Measurements from ENCODE around the gene GPR161. TPM values are rescaled to one million over a fixed set of nuclear protein-coding genes. Genes with fewer than 3 reads are reported as not detected.

The GPR161 gene
- total RNA-seq, 4 donors from 2014 or later, result 0.60 to 3.3 (median 2.8) TPM

GRCh38 chr1:168082008-168082876, 54.5 kb downstream of the GPR161 start:
- Histone ChIP-seq H3K36me3 (no peaks in the 10 kb centered on the region), H3K4me3 (no peak overlapping the region), H3K27ac (peak overlapping the region in 3 of 4 donors; percentile 5 to 49 (median 16)), H3K9me3 (no peaks in the 10 kb centered on the region), H3K27me3 (no peaks in the 10 kb centered on the region), H3K4me1 (peaks cover 5 to 25% (median 14%) of the 10 kb centered on the region in 4 donors)
- intact Hi-C loops (cut with DNase I; ENCODE audit: low total_unique reads) (no loop called here), in situ Hi-C loops (cut with MboI; ENCODE audit: low pct_ligation_motif_present in 1 of 4, low pct_unique_long_range_greater_than_20kb in 1 of 4, low sequenced_read_pairs in 3 of 4) (no loop called here)
- DNase-seq, result peak; percentile 72
- no peak for TF ChIP-seq POLR2A (IDR thresholded peaks at IDR 0.05)
- TF ChIP-seq, protein P1, sequence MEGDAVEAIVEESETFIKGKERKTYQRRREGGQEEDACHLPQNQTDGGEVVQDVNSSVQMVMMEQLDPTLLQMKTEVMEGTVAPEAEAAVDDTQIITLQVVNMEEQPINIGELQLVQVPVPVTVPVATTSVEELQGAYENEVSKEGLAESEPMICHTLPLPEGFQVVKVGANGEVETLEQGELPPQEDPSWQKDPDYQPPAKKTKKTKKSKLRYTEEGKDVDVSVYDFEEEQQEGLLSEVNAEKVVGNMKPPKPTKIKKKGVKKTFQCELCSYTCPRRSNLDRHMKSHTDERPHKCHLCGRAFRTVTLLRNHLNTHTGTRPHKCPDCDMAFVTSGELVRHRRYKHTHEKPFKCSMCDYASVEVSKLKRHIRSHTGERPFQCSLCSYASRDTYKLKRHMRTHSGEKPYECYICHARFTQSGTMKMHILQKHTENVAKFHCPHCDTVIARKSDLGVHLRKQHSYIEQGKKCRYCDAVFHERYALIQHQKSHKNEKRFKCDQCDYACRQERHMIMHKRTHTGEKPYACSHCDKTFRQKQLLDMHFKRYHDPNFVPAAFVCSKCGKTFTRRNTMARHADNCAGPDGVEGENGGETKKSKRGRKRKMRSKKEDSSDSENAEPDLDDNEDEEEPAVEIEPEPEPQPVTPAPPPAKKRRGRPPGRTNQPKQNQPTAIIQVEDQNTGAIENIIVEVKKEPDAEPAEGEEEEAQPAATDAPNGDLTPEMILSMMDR (IDR thresholded peaks at IDR 0.05), result peak; percentile 76 to 86 (median 83)
- WGBS, 2 donors (ENCODE audit: low coverage in 1 of 2), result 58 to 100% methylated on average over 2 to 7 of the region's 8 CpGs

DNA sequence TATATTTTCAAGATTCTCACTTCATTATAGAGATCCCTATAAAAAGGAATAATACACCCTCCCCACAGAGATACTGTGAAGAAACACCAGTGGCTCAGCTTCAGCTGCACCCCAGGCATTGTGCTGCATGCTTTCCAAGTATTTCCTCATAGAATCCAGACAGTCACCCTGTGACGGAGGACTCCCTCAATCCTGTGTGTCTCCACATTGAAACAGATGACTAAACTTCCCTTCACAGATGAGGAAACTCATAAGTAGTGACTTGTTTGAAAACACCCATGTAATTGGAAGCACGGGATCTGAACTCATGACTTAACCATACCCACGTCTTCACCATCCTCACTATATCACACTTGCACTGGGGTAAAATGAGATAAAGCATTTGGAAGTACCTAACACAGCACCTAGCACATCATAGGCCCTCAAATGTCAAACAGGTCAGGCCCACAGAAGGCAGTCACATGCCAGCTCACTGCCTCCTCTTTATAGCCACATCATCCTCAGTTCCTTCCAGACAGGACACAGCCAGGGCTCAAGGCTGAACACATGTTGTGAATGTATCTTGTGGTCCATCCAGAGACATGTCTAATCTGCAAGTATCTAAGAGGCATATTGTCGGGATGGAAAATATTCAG, 55.2 kb downstream of the GPR161 start:
- intact Hi-C loops (cut with DNase I; ENCODE audit: low total_unique reads), result no loop called here
- H3K4me3 ChIP-seq, result no peak overlapping the region
- in situ Hi-C loops (cut with MboI; ENCODE audit: low pct_ligation_motif_present in 1 of 4, low pct_unique_long_range_greater_than_20kb in 1 of 4, low sequenced_read_pairs in 3 of 4), result no loop called here
- peak overlapping the region in 3 of 4 donors; percentile 5 to 49 (median 16) for H3K27ac ChIP-seq
- H3K9me3 ChIP-seq, result no peaks in the 10 kb centered on the region
- peaks cover 5 to 19% (median 14%) of the 10 kb centered on the region in 4 donors for H3K4me1 ChIP-seq
- peaks cover 0 to 6% (median 0%) of the 10 kb centered on the region in 4 donors for H3K36me3 ChIP-seq
- 76 to 83% methylated on average over 1 to 4 of the region's 4 CpGs for WGBS, 2 donors (ENCODE audit: low coverage in 1 of 2)
- no peaks in the 10 kb centered on the region for H3K27me3 ChIP-seq
- DNase-seq, result no peak
- TF ChIP-seq, protein P1 (IDR thresholded peaks at IDR 0.05), result no peak
- TF ChIP-seq POLR2A (IDR thresholded peaks at IDR 0.05) (no peak), EP300 (IDR thresholded peaks at IDR 0.05; ENCODE audit: low read depth) (no peak)

DNA sequence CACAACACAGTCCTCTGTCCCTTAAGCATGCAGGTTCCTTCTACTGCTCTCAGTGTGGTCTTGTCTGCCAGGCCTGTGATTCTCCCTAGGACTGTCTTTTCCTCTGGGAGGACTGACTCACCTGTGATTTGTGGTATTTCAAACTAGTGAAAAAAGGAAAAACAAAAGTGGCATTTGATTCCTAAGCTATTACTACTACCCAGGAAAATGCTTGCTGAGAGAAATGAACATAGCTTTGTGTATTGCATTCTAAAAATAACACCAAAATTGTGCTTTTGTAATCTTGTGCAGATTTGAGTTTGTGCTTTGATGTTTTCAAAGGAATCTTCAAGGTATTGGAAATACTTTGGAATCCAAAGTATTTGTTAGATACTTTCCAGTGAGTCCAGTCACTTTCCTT, 57.0 kb downstream of the GPR161 start:
- intact Hi-C loops (cut with DNase I; ENCODE audit: low total_unique reads), result no loop called here
- in situ Hi-C loops (cut with MboI; ENCODE audit: low pct_ligation_motif_present in 1 of 4, low pct_unique_long_range_greater_than_20kb in 1 of 4, low sequenced_read_pairs in 3 of 4), result no loop called here

DNA sequence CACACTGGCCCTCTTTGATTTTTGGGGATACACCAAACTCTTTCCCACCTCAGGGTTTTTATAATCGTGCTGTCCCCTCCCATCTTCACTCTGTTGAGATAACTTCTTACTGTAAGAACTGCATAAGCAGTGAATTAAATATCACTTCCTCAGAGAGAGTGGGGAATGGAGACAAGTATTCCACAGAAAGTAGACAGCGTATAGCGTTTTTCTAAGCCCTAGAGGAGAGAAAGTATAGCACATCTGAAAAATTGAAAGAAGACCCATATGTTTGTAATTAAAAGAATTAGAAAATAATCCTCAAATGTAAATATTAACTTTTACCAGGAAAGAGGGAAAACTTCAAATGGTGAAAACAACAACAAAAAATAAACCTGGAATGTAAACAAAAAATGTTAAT, 67.3 kb downstream of the GPR161 start:
- TF ChIP-seq, protein P1 (IDR thresholded peaks at IDR 0.05), result no peak
- TF ChIP-seq EP300 (IDR thresholded peaks at IDR 0.05; ENCODE audit: low read depth) (no peak), POLR2AphosphoS5 (IDR thresholded peaks at IDR 0.05) (no peak), POLR2A (IDR thresholded peaks at IDR 0.05) (no peak)
- Histone ChIP-seq H3K4me1 (no peaks in the 10 kb centered on the region), H3K9me3 (no peaks in the 10 kb centered on the region), H3K4me3 (no peak overlapping the region), H3K27ac (no peak overlapping the region), H3K36me3 (peaks cover 0 to 86% (median 32%) of the 10 kb centered on the region in 4 donors), H3K27me3 (no peaks in the 10 kb centered on the region)
- 83 to 84% methylated on average over 3 of the region's 3 CpGs for WGBS, 2 donors (ENCODE audit: low coverage in 1 of 2)
- intact Hi-C loops (cut with DNase I; ENCODE audit: low total_unique reads) (no loop called here), in situ Hi-C loops (cut with MboI; ENCODE audit: low pct_ligation_motif_present in 1 of 4, low pct_unique_long_range_greater_than_20kb in 1 of 4, low sequenced_read_pairs in 3 of 4) (no loop called here)
- DNase-seq, result no peak

More for the DNA sequence above, 57.0 kb downstream of the GPR161 start:
- Histone ChIP-seq H3K4me1 (peaks cover 0 to 2% (median under 1%) of the 10 kb centered on the region in 4 donors), H3K27ac (no peak overlapping the region), H3K36me3 (peaks cover 0 to 21% (median under 1%) of the 10 kb centered on the region in 4 donors), H3K27me3 (no peaks in the 10 kb centered on the region), H3K4me3 (no peak overlapping the region), H3K9me3 (no peaks in the 10 kb centered on the region)
- TF ChIP-seq POLR2A (IDR thresholded peaks at IDR 0.05) (no peak), EP300 (IDR thresholded peaks at IDR 0.05; ENCODE audit: low read depth) (no peak), POLR2AphosphoS5 (IDR thresholded peaks at IDR 0.05) (no peak)
- no peak for DNase-seq
